ENCODE data around the gene MACROD1.
"Not testable (repeated sequence)": the region's sequence is repeated elsewhere in the genome, so short reads cannot be mapped to it uniquely, and the experiment has no call there.

MACROD1 gene

GRCh38 chr11:64185693-64186491, 20.0 kb upstream of the MACROD1 start, which contains the start of gene STIP1:
STIP1 (plus strand) TSS chr11:64186171; CDS start chr11:64186262, 91 bp downstream.
- DNase-seq (ENCODE audit: low spot score) = peak; percentile 97

DNA sequence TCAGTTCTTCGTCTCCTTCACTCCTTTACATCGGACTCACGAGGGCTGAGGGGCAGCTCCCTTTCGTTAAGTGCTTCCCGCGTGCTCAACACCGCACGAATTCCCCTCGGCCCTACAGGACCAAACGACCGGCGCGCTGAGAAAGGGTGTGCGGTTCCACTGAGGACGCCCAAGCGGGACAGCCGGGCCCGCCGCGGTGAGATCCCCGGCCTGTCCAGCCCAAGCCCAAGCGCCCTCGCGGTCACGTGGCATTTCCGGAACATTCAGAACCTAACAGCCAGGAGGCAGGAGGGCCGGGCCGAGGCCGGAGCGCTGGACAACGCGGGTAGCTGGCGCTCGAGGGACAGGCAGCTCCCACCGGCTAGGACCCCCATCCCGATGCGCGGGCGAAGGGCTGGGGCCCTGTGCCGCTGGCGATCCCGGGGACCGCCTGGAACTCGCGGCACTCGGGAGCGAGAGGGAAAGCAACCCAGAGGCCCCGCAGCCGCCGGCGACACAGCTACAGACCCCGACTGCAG, 19.3 kb upstream of the MACROD1 start:
- peak; percentile 54 for DNase-seq (ENCODE audit: low spot score)

DNA sequence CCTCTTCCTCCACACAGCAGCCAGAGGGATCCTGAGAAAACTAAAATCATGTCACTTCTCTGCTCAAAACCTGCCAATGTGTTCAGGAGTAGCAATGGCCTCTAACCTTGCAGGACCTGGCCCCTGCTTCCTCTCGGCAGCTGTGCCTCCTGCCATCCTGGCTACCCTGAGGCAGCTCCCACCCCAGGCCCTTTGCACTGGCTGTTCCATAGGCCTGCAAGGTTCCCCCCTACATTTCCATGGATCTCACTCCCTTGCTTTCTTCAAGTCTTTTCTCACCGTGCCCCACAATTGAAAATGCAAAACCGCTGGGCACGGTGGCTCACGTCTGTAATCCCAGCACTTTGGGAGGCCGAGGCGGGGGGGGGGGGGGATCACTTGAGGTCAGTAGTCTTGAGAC, 18.0 kb upstream of the MACROD1 start:
- no peak for DNase-seq (ENCODE audit: low spot score)

DNA sequence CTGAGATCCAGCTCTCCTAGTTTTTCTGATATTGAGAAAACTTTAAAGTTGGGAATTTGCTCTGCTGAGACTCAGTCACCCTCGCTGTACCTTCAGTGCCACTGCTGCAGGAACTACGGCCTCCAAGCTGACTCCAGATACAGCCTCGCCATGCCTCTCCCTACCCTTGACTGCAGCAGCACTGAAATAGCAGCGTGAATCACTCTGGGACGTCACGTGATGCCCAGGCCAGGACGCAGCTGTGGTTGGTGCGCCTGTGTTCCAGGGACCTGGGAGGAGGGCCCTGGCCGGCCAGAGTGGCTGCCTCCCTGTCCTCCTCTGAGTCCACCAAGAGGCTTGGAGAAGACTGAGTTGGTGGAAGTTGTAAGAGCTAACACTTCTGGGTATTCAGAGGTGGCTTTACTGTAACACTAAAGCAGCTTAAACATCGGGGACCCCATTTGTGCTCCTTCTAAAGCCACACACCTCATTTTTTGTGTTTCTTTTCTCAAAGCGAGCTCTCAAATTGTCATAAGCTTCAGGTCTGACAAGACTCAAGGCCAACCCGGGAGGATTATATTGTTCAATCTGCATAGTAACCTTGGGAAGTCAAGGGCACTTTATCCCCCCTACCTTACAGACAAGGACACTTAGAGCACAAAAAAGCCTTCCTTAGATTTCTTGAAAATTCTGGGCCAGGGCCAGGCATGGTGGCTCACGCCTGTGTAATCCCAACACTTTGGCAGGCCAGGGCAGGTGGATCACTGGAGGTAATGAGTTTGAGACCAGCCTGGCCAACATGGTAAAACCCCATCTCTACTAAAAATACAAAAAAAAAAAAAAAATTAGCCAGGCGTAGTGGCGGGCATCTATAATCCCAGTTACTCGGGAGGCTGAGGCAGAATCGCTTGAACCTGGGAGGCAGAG, 15.8 kb upstream of the MACROD1 start:
- DNase-seq (ENCODE audit: low spot score) = no peak

- no peak for DNase-seq (ENCODE audit: low spot score)
Observed at GRCh38 chr11:64180891-64181290, 15.0 kb upstream of the MACROD1 start.

GRCh38 chr11:64178951-64179639, 13.2 kb upstream of the MACROD1 start:
- DNase-seq (ENCODE audit: low spot score) = no peak

- no peak for DNase-seq (ENCODE audit: low spot score)
Observed at GRCh38 chr11:64178203-64178602, 12.3 kb upstream of the MACROD1 start.

- no peak for DNase-seq (ENCODE audit: low spot score)
Observed at GRCh38 chr11:64176751-64177150, 10.8 kb upstream of the MACROD1 start.

DNA sequence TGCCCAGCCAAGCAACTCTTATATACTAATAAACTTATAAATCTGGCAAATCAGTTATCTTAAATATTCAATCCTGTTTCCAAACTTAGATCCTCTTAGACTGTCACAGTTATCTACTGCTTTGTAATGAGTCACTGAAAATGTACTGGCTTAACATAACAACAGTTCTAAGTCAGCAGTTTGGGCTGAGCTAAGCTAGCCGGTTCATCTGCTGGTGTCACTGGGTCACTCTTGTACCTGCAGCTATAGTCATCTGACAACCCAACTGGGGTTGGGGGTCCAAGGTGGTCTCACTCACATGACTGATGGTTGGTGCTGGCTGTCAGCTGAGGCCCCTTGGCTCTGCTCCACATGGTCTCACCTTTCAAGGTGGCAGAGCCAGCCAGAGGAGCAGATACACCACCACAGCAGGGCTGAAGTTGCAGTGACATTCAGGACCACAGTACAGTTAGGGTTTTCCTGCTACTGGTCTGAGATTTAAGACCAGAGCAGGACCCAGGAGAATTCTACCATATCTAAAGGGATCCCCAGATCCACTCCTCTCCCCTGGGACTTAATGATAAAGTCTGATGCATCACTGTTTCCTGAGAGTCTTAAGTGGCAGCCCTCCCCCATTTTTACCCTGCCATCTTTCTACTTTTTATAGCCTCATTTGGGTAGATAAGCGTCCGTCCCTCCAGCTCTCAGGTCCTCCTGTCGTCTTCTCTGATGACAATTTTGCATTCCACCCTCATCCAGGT, 7.9 kb upstream of the MACROD1 start:
- DNase-seq (ENCODE audit: low spot score) = no peak

- DNase-seq (ENCODE audit: low spot score) = no peak
Observed at GRCh38 chr11:64170419-64170818, 4.5 kb upstream of the MACROD1 start.

- no peak for DNase-seq (ENCODE audit: low spot score)
Observed at GRCh38 chr11:64165481-64165841, 452 bp downstream of the MACROD1 start.

DNA sequence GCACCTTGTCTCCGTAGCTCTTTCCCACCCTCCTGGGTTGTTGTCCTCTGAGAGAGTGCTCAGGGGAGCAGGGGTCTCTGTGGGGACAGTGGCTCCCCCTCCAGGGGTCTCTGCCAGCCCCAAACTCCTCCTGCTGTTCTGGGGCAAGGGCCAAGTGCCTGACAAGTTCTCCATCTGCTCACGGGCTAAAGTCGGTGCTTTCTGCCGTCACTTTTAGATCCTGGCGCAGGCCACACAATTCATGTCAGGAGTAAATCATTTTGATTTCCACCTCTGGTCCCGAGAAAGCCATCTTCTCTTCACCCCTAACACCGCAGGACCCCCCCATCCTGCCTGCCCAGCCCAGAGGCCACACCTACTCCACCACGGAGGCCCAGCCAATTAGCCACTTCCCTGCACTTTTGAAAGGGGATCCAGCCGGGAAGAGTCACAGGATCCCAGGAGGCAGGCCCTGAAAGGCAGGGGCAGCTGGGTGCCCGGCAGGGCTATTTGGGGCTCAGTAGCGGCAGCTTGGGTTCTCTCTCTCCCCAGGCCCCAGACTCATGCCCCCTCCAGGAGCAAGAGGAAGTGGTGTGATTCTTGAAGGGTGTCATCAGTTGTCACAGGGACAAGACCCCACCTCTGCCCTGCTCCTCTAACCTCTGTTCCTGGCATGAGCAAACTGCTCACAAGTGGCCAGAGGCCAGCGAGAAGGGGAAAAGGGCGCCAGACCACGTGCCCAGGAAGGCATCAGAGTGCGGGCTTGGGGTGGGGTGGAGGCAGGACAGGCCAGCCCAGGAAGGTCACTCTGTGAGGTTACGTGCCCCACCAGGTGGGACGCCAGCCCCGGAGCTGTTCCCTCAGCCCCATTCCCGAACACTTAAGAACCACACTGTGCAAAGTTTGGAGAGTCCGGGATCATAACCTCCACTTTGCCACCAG, 1.3 kb downstream of the MACROD1 start:
- DNase-seq (ENCODE audit: low spot score) = no peak

- DNase-seq (ENCODE audit: low spot score) = no peak
Observed at GRCh38 chr11:64163951-64164350, 2.0 kb downstream of the MACROD1 start.

GRCh38 chr11:64162769-64163168, 3.1 kb downstream of the MACROD1 start:
- not testable (repeated sequence) for DNase-seq (ENCODE audit: low spot score)

GRCh38 chr11:64161037-64161436, 4.9 kb downstream of the MACROD1 start:
- no peak for DNase-seq (ENCODE audit: low spot score)

GRCh38 chr11:64157631-64158394, 8.1 kb downstream of the MACROD1 start:
- no peak for DNase-seq (ENCODE audit: low spot score)

- no peak for DNase-seq (ENCODE audit: low spot score)
Observed at GRCh38 chr11:64156235-64157011, 9.5 kb downstream of the MACROD1 start.

- no peak for DNase-seq (ENCODE audit: low spot score)
Observed at GRCh38 chr11:64153812-64154211, 12.1 kb downstream of the MACROD1 start.

All from HuH-7.5 (cell line).